GM18520 (cell line): ENCODE data around the gene PUS3.
"Not testable (repeated sequence)": the region's sequence is repeated elsewhere in the genome, so short reads cannot be mapped to it uniquely, and the experiment has no call there.

Experiments used
- ATAC-seq: cut with Tn5 transposase; IDR thresholded peaks from one replicate; pipeline ENCODE4 v1.9.1; 2021; ENCODE audit not compliant: unreplicated experiment

PUS3 gene

DNA sequence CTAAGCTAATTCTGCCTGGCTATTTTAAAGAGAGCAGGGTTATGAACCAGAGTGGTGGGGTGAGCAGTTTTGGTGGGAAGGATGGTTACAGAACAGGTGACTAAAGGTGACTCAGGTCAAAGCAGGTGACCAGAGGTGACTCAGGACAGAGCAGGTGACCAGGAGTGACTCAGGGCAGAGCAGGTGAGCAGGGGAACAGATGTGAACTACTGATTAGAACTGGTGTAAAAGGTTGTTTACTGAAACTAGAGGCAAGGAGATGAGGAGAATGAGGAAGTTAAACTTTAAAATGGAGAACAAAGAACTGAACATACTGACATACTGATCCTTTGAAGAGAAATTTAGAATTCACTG lies 30.9 kb downstream of the PUS3 start:
- no peak for ATAC-seq

DNA sequence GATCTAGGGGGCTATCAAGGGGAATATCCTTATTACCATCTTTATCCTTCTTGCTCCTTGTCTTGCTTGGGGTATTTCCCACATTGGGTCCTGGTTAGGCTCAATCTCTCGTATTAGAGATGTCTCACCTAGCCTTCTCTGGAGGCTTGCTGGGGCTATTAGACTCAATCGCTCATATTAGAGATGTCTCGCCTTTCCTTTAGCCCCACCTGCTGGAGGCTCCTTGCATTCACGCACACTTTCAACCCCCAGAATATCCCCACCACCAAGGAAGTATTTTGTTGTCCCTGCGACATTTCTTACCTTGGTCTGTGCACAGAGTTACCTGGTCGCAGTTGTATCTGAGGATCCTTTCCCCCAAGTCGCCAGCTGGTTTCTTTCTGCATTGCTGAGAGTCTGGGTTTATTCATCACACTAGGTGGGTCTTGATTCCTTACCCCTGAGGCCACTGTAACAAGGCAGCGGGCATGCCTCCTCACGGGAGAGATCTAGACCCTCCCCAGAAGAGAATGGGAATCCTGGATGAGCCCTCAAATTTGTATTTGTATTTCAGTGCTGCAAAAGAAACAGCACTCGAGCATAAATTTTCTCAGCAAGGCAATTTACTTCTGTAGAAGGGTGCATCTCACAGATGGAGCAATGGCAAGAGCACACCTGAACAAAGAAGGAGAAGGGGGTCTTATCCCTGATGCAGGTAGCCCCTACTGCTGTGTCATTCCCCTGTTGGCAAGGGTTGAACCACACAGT lies 31.4 kb downstream of the PUS3 start:
- ATAC-seq, result no peak

DNA sequence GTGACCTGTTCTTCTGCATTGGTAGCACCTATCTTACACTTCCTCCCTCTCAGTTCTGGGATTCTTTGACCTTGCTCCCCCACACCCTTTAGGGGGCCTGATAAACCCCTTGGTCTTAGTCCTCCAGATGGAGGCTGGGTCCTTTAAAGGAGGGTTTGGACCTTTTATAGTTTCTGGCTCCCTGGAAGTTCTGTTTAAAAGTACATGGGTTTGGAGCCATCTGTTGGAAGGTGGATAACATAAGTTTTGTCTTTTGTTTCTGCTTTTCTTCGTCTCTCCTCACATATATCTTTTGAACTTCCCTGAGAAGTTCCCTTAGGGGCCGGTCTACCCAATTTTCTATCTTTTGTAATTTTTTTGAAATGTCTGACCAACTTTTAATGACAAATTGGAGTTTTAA lies 33.5 kb downstream of the PUS3 start:
- no peak for ATAC-seq

DNA sequence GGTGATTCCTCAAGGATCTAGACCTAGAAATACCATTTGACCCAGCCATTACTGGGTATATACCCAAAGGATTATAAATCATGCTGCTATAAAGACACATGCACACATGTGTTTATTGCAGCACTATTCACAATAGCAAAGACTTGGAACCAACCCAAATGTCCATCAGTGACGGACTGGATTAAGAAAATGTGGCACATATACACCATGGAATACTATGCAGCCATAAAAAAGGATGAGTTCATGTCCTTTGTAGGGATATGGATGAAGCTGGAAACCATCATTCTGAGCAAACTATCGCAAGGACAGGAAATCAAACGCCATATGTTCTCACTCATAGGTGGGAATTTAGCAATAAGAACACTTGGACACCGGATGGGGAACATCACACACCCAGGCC lies 37.7 kb downstream of the PUS3 start:
- ATAC-seq, result not testable (repeated sequence)

DNA sequence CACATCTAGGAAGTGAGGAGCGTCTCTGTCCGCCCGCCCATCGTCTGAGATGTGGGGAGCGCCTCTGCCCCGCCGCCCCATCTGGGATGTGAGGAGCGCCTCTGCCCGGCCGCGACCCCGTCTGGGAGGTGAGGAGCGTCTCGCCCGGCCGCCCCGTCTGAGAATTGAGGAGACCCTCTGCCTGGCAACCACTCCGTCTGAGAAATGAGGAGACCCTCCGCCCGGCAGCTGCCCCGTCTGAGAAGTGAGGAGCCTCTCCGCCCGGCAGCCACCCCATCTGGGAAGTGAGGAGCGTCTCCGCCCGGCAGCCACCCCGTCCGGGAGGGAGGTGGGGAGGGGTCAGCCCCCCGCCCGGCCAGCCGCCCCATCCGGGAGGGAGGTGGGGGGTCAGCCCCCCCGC lies 40.2 kb downstream of the PUS3 start:
- ATAC-seq, result not testable (repeated sequence)

DNA sequence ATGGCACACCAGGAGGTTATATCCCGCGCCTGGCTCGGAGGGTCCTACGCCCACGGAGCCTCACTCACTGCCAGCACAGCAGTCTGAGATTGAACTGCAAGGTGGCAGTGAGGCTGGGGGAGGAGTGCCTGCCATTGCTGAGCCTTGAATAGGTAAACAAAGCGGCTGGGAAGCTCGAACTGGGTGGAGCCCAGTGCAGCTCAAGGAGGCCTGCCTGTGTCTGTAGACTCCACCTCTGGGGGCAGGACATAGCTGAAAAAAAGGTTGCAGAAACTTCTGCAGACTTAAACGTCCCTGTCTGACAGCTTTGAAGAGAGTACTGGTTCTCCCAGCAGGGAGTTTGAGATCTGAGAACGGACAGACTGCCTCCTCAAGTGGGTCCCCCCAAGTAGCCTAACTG lies 45.3 kb downstream of the PUS3 start:
- ATAC-seq, result not testable (repeated sequence)

DNA sequence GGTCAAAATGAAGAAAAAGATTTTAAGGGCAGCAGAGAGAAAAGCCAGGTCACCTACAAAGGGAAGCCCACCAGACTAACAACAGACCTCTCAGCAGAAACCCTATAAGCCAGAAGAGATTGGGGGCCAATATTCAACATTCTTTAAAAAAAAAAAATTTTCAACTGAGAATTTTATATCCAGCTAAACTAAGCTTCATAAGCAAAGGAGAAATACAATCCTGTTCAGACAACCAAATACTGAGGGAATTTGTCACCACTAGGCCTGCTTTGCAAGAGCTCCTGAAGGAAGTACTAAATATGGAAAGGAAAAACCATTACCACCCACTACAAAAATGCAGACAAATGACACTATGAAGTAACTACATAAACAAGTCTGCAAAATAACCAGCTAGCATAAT lies 56.8 kb downstream of the PUS3 start:
- ATAC-seq, result no peak
